Inferior parietal cortex (tissue), 1 donor: ENCODE measurements around the gene EIF4ENIF1.
"Not testable (repeated sequence)": the region's sequence is repeated elsewhere in the genome, so short reads cannot be mapped to it uniquely, and the experiment has no call there.

Source experiments
- DNase-seq: peaks from one replicate; pipeline ENCODE4 v3.0.0-alpha.2; 2016; ENCODE audit errors: extremely low spot score

The EIF4ENIF1 gene

DNA sequence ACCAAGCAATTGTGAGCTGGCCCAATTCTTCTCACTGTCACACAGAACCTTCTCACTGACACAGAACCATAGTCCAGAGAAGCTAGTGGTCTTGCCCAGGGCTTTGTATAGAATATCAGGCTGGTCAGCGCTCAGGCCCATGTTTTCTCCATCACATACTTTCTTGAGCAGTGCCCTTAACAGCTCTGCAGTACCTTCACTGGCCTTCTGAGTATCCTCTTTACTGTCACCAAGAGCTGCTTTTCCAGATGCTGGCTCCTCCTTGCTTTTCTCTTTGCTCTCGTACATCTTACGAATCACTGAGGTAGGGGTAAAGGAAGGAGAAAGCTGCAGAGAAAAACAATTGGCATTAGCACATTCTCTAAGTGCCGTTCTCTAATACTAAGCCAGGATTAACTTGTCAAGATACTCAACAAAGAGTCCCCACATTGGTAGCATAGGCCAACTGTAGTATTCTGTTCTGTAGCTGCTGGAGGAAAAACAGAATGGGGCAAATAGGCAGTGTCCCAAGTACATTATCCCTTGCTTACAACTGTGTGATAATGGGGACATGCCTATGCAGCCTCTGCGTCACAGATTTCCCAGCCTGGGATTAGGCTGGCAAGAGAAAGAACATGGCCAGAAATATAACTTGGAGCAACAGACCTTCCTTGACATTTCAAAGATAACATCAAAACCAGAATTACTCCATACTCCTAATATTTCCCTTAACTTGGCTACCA is 46.7 kb downstream of the EIF4ENIF1 start:
- no peak for DNase-seq

DNA sequence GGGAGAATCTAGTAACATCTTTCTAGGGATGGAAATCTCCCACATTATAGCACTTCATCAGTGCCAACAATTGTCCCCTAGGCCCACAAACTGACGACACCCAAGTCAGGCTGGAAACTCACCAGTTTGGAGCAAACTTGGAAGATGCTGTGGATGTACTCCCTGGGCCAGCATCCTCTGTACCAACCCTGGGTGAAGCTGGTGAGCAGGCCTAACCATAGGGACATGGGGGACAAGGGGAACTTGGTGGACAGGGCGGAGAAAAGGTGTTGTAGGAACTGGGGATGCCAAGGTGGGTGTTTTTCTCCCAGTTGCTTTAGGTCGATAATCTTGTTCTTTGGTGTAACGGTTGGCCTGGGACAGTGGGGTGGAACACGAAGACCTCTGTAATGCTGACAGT is 48.0 kb downstream of the EIF4ENIF1 start:
- DNase-seq = no peak

DNA sequence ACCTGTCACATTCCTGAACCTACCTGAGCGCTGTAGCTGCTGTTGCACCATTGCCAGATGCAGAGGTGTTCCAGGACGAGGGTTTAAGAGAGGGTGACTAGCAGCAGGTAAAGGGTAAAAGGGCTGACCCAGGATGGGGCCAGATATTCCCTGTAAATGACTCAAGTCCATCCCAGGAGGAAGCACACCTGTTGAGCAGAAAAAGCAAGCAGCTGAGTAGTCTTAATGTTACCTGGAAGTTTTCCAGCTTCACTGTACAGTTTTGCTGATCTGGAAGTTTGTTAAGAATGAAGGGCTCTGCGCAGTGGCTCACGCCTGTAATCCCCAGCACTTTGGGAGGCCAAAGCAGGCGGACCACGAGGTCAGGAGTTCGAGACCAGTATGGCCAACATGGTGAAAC is 49.0 kb downstream of the EIF4ENIF1 start:
- no peak for DNase-seq

DNA sequence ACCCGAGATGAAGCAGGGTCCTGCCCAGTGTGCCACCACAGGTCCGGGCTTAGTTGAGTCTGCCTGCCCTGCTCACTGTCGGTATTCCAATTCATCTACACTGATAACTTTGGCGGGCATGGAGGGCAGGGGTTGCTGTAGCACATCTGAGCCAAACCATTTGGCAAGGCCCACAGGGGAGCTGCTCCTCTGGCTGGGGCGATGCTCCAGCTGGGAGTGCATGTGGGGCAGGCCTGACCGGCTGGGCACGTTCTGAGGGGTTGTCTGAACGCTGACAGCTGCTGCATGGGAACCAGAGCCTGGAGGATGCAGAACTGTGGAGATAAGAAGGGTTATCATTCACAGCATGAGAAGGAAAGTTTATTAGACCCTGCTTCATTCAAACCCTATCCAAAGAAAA is 49.8 kb downstream of the EIF4ENIF1 start:
- no peak for DNase-seq

DNA sequence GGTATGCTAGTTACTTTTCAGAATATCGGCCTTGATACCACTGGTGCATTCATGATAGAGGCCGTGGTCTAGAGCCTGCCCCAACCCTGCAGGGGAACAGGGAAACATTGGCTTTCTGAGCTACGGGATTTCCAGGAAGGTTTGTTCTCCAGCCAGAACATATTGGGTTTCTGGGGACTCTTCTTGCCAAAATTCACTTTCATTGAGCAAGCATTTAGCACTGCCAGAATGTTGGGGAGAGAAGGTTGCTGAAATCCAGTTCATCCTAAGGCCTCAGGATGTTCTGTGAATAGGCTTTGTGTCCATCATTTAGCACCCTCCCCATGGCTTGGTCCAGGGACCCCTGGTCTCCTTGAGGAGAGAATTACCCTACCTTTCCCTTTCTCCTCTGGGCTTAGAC is 53.5 kb downstream of the EIF4ENIF1 start:
- DNase-seq = no peak

DNA sequence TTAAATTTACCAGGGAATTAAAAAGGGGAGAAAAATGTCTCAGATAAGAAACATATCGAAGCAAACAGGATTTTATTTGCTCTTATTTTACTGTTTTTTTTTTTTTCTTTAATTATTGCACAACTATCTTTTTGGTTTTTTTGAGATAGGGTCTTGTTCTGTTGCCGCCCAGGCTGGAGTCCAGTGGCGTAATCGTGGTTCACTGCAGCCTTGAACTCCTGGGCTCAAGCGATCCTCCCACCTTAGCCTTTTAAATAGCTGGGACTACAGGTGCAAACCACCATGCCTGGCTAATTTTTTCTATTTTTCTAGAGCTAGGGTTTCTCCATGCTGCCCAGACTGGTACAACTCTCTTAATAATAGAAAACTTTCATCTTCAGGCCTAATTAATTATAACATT is 57.7 kb downstream of the EIF4ENIF1 start:
- DNase-seq = no peak

DNA sequence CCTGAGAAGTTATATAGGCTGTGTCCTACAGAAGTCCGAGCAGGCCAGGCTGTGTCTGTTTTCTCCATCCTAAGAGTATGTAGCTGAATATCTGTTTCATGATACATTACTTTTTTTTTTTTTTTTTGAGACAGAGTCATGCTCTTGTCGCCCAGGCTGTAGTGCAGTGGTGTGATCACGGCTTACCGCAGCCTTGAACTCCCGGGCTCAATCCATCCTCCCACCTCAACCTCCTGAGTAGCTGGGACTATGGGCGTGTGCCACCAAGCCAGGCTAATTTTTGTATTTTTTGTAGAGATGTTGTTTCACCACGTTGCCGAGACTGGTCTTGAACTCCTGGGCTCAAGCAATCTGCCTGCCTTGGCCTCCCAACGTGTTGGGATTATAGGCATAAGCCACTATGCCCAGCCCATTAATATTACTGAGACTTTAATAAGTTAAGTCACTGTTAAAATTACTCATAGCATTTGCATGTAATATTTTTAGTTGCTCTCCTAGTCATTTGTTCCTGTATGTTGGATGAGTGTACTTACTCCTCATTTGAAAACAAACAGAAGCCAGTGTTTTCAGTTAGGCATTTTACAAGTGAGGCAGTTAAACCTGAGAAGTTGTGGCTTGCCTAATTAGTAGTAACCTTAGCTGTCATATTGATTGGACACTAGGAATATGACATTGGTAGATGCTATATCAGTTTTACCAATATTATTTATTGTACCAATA is 64.2 kb downstream of the EIF4ENIF1 start:
- no peak for DNase-seq

DNA sequence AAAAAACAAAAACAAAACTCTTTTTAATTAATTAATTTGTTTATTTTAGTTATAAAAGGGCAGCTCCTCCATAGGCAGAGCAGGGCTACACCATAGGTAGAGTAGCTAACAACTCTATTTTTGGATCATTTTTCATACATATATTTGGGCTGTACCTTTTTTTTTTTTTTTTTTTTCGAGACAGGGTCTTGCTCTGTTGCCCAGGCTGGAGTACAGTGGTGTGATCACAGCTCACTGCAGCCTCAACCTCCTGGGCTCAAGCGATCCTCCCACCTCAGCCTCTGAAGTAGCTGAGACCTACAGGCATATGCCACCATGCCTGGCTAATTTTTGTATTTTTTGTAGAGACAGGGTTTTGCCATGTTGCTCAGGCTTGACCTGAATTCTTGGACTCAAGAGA is 87.3 kb downstream of the EIF4ENIF1 start:
- not testable (repeated sequence) for DNase-seq

DNA sequence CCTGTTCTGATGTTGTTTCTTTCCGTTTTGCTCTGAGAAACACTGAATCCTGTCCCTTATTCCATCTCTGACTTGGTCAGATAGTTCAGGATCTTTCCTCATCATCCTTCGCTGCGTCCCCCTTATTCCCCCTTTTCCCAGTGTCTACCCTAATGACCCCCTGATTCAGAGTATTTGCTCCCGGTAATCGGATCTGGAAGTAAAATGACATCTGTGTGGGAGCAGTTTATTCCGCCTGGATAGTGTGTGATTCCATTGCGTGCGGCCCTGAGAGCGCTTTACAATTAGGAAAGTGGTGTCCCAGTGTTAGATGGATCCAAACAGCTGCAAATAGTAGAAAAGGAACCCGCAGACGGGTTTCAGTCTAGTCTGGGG is 89.6 kb downstream of the EIF4ENIF1 start:
- DNase-seq = no peak

DNA sequence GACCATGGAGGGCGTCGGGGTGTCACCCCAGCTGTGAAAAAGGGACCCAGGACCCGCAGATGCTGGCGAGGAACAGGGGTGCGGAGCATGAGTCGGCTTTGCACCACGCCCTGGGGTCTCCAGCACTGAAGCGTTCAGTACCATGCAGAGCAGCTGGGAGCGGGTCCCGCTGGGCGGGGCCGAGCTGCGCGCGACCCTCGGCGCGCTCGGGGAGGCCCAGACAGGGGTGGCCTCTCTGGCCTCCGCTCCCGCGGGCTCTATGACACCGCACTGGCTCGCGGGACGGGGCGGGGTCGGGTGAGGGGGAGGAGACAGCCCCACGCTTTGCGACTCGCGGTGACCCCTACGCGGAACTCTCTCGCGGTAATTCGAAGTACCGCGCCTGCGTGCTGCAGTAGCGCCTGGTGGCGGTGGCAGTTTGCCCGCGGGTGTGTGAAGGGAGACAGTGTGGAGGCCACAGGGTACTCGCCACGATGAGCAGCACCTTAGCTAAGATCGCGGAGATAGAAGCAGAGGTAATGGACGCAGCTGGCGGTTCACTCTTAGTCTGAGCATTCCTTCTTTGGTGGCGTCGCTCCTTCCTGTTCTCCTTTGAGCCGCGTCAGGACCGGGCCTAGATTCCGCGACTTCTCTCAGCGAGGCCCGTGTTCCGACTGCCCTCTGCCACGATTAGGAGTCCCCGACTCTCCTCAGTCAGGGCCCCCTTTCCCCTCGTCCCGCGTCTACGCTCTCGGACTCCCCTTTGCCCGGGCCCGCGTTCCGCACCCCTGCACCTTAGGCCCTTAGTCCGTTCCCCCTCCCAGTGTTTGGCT is 90.2 kb downstream of the EIF4ENIF1 start, which contains the start of gene DRG1:
TSS of gene DRG1 (plus strand) at position 394 of the 812 bp plus-strand sequence. CDS start at position 474, 80 bp downstream.
- peak; percentile 98 for DNase-seq

DNA sequence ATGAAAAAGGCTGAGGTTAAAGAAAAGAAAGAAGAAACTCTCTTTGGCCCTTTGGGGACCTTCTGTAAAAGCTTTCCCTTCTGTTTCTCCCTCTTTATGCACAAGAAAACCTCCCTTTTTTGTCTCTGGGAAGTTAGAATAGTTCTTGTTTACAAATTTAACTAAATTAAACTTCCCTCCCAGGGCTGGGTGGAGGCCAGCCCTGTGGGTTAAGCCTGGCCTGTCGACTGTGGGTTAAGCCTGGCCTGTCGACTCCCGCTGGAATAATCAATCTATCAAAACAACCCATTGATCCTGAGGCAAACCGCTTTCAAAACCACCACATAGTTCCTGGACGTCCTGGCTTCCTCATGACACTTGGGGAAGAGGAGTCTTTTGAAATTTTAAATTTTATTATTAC is 91.4 kb downstream of the EIF4ENIF1 start:
- DNase-seq = no peak

DNA sequence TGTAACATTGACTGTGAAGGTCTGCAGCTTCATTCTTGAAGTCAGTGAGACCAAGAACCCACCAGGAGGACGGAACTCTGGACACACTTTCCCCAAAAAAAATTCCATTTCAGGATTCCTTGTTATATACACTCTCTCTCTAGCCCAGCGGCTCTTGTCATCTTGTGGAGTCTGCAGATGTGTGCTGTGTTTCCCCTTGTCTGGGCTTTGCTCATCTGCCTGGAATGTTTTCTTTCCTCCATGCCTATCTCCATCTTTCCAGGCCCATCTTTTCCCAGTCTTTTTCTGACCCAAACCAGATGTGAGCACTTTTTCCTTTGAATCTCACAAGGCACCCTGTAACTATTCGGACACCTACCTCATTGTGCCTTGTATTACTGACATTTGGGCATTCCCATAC is 95.3 kb downstream of the EIF4ENIF1 start:
- DNase-seq = no peak

DNA sequence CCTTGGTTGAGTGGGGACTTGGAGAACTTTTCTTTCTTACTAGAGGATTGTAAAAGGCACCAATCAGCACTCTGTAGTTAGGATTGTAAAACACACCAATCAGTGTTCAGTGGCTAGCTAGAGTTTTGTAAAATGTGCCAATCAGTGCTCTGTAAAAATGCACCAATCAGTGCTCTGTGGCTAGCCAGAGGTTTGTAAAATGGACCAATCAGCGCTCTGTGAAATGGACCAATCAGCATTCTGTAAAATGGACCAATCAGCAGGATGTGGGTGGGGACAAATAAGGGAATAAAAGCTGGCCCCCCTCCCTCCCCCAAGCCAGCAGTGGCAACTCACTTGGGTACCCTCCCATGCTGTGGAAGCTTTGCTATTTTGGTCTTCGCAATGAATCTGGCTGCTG is 95.7 kb downstream of the EIF4ENIF1 start:
- DNase-seq = no peak
